Esophagus muscularis mucosa (tissue), 3 donors: Measurements from ENCODE around the gene SGSH.
A peak's percentile ranks its signal among the peaks of the same experiment; 100 is the strongest.

Source experiments
- POLR2A ChIP-seq: fragments of 450-650 bp; IDR thresholded peaks from one replicate; pipeline ENCODE4 v1.6.1; 2017; ENCODE audit warnings: antibody characterized with exemption, moderate library complexity, mild to moderate bottlenecking, low read depth
- TF ChIP-seq, protein P1 (sequence below), 3 experiments: fragments of 200-600 bp in 2 of 3; fragments of 450-650 bp in 1 of 3; sonication (generic) in 2 of 3; IDR thresholded peaks; one replicate each; pipeline ENCODE4 v1.5.1; 2017 to 2019; ENCODE audit warnings: antibody characterized with exemption in 3 of 3, mild to moderate bottlenecking in 2 of 3, moderate library complexity in 1 of 3

DNA sequence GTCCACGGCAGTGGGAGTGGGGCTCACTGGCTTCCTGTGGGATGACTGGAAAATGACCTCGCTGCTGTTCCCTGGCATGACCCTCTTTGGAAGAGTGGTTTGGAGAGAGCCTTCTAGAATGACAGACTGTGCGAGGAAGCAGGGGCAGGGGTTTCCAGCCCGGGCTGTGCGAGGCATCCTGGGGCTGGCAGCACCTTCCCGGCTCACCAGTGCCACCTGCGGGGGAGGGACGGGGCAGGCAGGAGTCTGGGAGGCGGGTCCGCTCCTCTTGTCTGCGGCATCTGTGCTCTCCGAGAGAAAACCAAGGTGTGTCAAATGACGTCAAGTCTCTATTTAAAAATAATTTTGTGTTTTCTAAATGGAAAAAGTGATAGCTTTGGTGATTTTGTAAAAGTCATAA is 32.7 kb upstream of the SGSH start:
- no peak for TF ChIP-seq POLR2A
- TF ChIP-seq, protein P1, sequence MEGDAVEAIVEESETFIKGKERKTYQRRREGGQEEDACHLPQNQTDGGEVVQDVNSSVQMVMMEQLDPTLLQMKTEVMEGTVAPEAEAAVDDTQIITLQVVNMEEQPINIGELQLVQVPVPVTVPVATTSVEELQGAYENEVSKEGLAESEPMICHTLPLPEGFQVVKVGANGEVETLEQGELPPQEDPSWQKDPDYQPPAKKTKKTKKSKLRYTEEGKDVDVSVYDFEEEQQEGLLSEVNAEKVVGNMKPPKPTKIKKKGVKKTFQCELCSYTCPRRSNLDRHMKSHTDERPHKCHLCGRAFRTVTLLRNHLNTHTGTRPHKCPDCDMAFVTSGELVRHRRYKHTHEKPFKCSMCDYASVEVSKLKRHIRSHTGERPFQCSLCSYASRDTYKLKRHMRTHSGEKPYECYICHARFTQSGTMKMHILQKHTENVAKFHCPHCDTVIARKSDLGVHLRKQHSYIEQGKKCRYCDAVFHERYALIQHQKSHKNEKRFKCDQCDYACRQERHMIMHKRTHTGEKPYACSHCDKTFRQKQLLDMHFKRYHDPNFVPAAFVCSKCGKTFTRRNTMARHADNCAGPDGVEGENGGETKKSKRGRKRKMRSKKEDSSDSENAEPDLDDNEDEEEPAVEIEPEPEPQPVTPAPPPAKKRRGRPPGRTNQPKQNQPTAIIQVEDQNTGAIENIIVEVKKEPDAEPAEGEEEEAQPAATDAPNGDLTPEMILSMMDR (IDR thresholded peaks at IDR 0.05) = peak; percentile 12 to 35 (median 24)
